SU-DHL-6 (cell line): ENCODE data around the gene C20orf204.

ENCODE experiments used
- H2AFZ ChIP-seq: fragments of 200-600 bp; sonication (generic); 2 replicates; pipeline ENCODE4 v1.6.1; 2014; ENCODE audit warnings: low read depth, mild to moderate bottlenecking, moderate library complexity, mixed read lengths, antibody characterized with exemption, low read length; ENCODE audit not compliant: severe bottlenecking
- H3F3A ChIP-seq: fragments of 200-600 bp; shearing (Covaris generic); 2 replicates; pipeline ENCODE4 v1.6.0; 2016; ENCODE audit warnings: antibody characterized with exemption, mild to moderate bottlenecking; ENCODE audit not compliant: insufficient read depth
- H3K27ac ChIP-seq: fragments of 200-600 bp; sonication (generic); 2 replicates; pipeline ENCODE4 v1.5.1; 2016; ENCODE audit warnings: low read depth, mild to moderate bottlenecking, low read length, moderate library complexity, mixed read lengths
- H3K27me3 ChIP-seq: fragments of 200-600 bp; sonication (generic), shearing (Covaris generic); 2 replicates; pipeline ENCODE4 v1.6.0; 2014; ENCODE audit warnings: mild to moderate bottlenecking, low read length
- H3K36me3 ChIP-seq: fragments of 200-600 bp; sonication (generic); 2 replicates; pipeline ENCODE4 v1.6.1; 2014; ENCODE audit warnings: mild to moderate bottlenecking, low read length, mixed read lengths
- H3K4me2 ChIP-seq: fragments of 300-600, 200-600 bp; shearing (Covaris generic), sonication (generic); 2 replicates; pipeline ENCODE4 v1.6.0; 2014; ENCODE audit warnings: low read length, low read depth, mild to moderate bottlenecking; ENCODE audit not compliant: poor library complexity, severe bottlenecking
- H3K4me3 ChIP-seq: fragments of 200-600 bp; sonication (generic); 2 replicates; pipeline ENCODE4 v1.5.1; 2014; ENCODE audit warnings: antibody characterized with exemption, low read length, mild to moderate bottlenecking, mixed read lengths; ENCODE audit not compliant: insufficient read depth, poor library complexity, severe bottlenecking
- H3K79me2 ChIP-seq: fragments of 200-600 bp; sonication (generic); 2 replicates; pipeline ENCODE4 v1.6.1; 2014; ENCODE audit warnings: mild to moderate bottlenecking, low read length, moderate library complexity; ENCODE audit not compliant: insufficient read depth
- H3K9ac ChIP-seq: fragments of 200-600 bp; sonication (generic); 2 replicates; pipeline ENCODE4 v1.7.0; 2014; ENCODE audit warnings: mild to moderate bottlenecking, low read length
- H3K9me2 ChIP-seq: fragments of 200-600 bp; sonication (generic); replicated peaks from 2 replicates; pipeline ENCODE4 v1.6.1; 2014; ENCODE audit warnings: low read length; ENCODE audit not compliant: insufficient read depth
- H3K9me3 ChIP-seq: fragments of 200-600 bp; sonication (generic); 2 replicates; pipeline ENCODE4 v1.6.1; 2014; ENCODE audit warnings: low read length, mixed read lengths; ENCODE audit not compliant: insufficient read depth
- H4K20me1 ChIP-seq: fragments of 200-600 bp; sonication (generic); 2 replicates; pipeline ENCODE4 v1.6.1; 2014; ENCODE audit warnings: low read depth, mild to moderate bottlenecking, antibody characterized with exemption, low read length, moderate library complexity, mixed read lengths
- EZH2phosphoT487 ChIP-seq: fragments of 200-600 bp; sonication (generic), shearing (Covaris generic); conservative IDR thresholded peaks from 2 replicates; pipeline ENCODE4 v1.6.1; 2018; ENCODE audit warnings: mild to moderate bottlenecking, antibody characterized with exemption, low read length, moderate library complexity, mixed read lengths
- TF ChIP-seq, protein P1 (sequence below): fragments of 200-600 bp; sonication (generic); IDR thresholded peaks from one replicate; pipeline ENCODE4 v1.5.1; 2017; ENCODE audit warnings: antibody characterized with exemption, mild to moderate bottlenecking, low read length, moderate library complexity; ENCODE audit not compliant: insufficient read depth, poor library complexity, severe bottlenecking

C20orf204 gene

GRCh38 chr20:64056639-64056888, 20.6 kb downstream of the C20orf204 start:
- Histone ChIP-seq H3F3A (no peaks in the 10 kb centered on the region), H3K4me3 (no peak overlapping the region), H4K20me1 (no peaks in the 10 kb centered on the region), H3K9me2 (no peaks in the 10 kb centered on the region), H3K4me2 (no peak overlapping the region), H3K27ac (no peak overlapping the region), H3K36me3 (no peaks in the 10 kb centered on the region), H3K9ac (no peak overlapping the region), H3K9me3 (no peaks in the 10 kb centered on the region), H2AFZ (no peak overlapping the region), H3K79me2 (no peaks in the 10 kb centered on the region), H3K27me3 (no peaks in the 10 kb centered on the region)
- TF ChIP-seq EZH2phosphoT487, result no peak
- TF ChIP-seq, protein P1, sequence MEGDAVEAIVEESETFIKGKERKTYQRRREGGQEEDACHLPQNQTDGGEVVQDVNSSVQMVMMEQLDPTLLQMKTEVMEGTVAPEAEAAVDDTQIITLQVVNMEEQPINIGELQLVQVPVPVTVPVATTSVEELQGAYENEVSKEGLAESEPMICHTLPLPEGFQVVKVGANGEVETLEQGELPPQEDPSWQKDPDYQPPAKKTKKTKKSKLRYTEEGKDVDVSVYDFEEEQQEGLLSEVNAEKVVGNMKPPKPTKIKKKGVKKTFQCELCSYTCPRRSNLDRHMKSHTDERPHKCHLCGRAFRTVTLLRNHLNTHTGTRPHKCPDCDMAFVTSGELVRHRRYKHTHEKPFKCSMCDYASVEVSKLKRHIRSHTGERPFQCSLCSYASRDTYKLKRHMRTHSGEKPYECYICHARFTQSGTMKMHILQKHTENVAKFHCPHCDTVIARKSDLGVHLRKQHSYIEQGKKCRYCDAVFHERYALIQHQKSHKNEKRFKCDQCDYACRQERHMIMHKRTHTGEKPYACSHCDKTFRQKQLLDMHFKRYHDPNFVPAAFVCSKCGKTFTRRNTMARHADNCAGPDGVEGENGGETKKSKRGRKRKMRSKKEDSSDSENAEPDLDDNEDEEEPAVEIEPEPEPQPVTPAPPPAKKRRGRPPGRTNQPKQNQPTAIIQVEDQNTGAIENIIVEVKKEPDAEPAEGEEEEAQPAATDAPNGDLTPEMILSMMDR, result no peak

GRCh38 chr20:64056889-64057627, 21.1 kb downstream of the C20orf204 start:
- no peaks in the 10 kb centered on the region for H3F3A ChIP-seq
- H3K9me2 ChIP-seq, result no peaks in the 10 kb centered on the region
- H2AFZ ChIP-seq, result no peak overlapping the region
- H3K4me2 ChIP-seq, result no peak overlapping the region
- H3K36me3 ChIP-seq, result no peaks in the 10 kb centered on the region
- H3K9ac ChIP-seq, result no peak overlapping the region
- no peaks in the 10 kb centered on the region for H3K27me3 ChIP-seq
- TF ChIP-seq, protein P1, result no peak
- TF ChIP-seq EZH2phosphoT487, result no peak
- H3K9me3 ChIP-seq, result no peaks in the 10 kb centered on the region
- H4K20me1 ChIP-seq, result no peaks in the 10 kb centered on the region
- no peak overlapping the region for H3K27ac ChIP-seq
- H3K4me3 ChIP-seq, result no peak overlapping the region
- no peaks in the 10 kb centered on the region for H3K79me2 ChIP-seq

DNA sequence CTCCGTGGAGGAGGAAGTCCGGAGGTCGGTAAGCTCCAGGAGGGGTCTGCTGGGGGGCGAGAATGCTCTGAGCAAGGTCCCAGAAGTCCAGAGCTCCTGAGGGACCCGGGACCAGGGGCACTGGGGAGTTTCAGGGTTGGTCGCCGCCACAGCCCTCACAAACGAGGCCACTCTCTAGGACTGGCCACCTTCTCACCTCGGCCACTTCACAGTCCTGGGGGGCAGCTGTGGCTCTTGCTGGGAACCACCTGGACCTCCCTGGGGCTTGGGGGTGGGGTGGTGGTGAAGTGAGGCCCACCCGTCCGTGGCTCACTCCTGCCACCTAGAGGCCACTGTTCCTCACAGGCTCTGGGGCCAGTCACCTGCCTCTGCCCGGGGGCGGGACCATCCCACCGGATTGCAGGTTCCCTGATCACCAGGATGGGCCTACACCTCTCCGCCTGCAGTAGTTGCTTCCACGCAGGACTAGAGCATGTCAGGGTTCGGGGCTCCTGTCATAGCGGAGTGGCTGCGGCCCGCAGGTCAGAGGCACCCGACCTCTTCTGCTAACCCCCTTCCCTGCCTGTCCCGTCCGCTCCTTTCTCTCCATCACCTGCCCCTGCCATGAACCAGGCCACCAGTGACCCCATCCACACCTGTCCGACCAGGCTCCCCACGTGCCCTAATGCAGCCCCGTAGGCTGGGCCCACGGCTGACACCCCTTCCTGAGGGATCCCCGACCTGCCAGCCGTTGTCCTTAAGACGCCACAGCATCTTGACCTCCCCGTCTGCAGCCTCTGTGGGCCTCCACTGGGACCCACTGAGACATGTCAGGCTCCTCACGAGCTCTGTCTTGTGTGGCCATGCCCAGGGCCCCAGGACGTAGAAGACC, 21.9 kb downstream of the C20orf204 start:
- H2AFZ ChIP-seq, result no peak overlapping the region
- H4K20me1 ChIP-seq, result no peaks in the 10 kb centered on the region
- no peaks in the 10 kb centered on the region for H3K36me3 ChIP-seq
- H3K4me3 ChIP-seq, result no peak overlapping the region
- no peak overlapping the region for H3K27ac ChIP-seq
- H3K79me2 ChIP-seq, result no peaks in the 10 kb centered on the region
- no peaks in the 10 kb centered on the region for H3K9me3 ChIP-seq
- no peak overlapping the region for H3K4me2 ChIP-seq
- H3K9ac ChIP-seq, result no peak overlapping the region
- no peaks in the 10 kb centered on the region for H3F3A ChIP-seq
- H3K27me3 ChIP-seq, result no peaks in the 10 kb centered on the region
- H3K9me2 ChIP-seq, result no peaks in the 10 kb centered on the region
- TF ChIP-seq, protein P1, result peak; percentile 70
- no peak for TF ChIP-seq EZH2phosphoT487
